ENCODE data around the gene LPCAT1. TPM values are rescaled to one million over a fixed set of nuclear protein-coding genes. Genes with fewer than 3 reads are reported as not detected.

The LPCAT1 gene
- total and polyA plus RNA-seq, 2 of the 4 experiments (the other 2 are of a cell fraction) = 17.7 to 33.6 TPM

DNA sequence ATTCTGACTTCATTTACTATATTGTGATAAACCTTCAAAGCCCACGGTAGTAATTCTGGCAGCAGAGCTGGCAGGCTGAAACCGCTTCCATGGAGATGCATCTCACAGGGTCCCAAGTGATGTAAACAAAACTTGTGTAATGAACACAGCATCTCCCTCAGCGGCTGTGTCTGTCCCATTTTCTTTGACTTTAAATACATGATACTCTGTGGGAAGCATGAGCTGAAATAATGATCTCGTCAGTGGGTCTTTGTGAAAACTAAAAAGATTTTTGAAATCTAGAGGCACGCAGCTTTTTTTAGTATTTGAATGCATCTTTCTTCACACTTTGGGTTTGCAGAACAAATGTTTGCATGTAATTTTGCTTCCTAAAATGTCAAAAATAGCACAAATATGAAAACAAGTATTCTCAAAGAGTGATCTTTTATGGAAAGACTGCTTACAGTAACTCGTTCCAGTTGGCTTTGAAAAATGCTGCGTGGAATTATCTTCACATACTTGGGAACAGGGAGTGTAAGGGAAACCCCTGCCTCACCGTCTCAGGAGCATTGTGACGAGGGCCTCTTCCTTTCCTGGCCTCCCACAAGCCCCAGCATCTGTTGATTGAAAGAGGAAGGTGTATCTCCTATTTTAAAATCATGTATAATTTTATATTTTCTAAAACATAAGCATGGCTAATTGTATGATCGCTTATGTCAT lies 18.1 kb upstream of the LPCAT1 start:
- TF ChIP-seq RFX5 (IDR thresholded peaks at IDR 0.05; ENCODE audit: low read depth, low read length) (no peak), CHD1 (IDR thresholded peaks at IDR 0.05; ENCODE audit: low read depth, low read length) (no peak), MXI1 (IDR thresholded peaks at IDR 0.05; ENCODE audit: borderline replicate concordance, low read depth, low read length) (no peak), MAFK (IDR thresholded peaks at IDR 0.05; ENCODE audit: low read depth, low read length) (no peak), POLR2A (IDR thresholded peaks at IDR 0.05; ENCODE audit: low read depth, low read length) (no peak), MAZ (IDR thresholded peaks at IDR 0.05; ENCODE audit: borderline replicate concordance, low read depth, low read length) (no peak), CEBPB (IDR thresholded peaks at IDR 0.05; ENCODE audit: low read depth, low read length) (no peak), RAD21 (IDR thresholded peaks at IDR 0.05; ENCODE audit: low read length) (no peak), USF2 (IDR thresholded peaks at IDR 0.05; ENCODE audit: low read depth, low read length) (no peak), SMC3 (IDR thresholded peaks at IDR 0.05; ENCODE audit: low read depth, low read length) (no peak)
- POLR2A ChIA-PET (ENCODE audit: unreplicated experiment) = no interaction called here

More for the DNA sequence above, 18.1 kb upstream of the LPCAT1 start:
- no peaks in the 10 kb centered on the region for H3K36me3 ChIP-seq (ENCODE audit: control insufficient read depth, insufficient read depth, low read length)
- H2AFZ ChIP-seq (replicated peaks; ENCODE audit: low read length, poor library complexity) = no peak overlapping the region
- no peak for DNase-seq
- H2BK15ac ChIP-seq (ENCODE audit: low read depth, low read length) = no peak overlapping the region
- intact Hi-C loops (cut with micrococcal nuclease) = no loop called here
- peaks cover 13% of the 10 kb centered on the region for H3K27me3 ChIP-seq (ENCODE audit: control insufficient read depth, insufficient read depth, low read length)
- H3K56ac ChIP-seq (ENCODE audit: extremely low read depth, insufficient read depth, low read length) = no peak overlapping the region
- no TSS peak for BruUV-seq (replicated peaks)
- H2BK5ac ChIP-seq (ENCODE audit: low read depth, low read length, poor library complexity, severe bottlenecking) = no peak overlapping the region
- no peak overlapping the region for H3K14ac ChIP-seq (replicated peaks; ENCODE audit: low read depth, low read length)
- H3K23ac ChIP-seq (ENCODE audit: low read depth, low read length) = no peak overlapping the region
- H3K18ac ChIP-seq (ENCODE audit: low read depth, low read length) = no peak overlapping the region
- no peaks in the 10 kb centered on the region for H3K4me1 ChIP-seq (ENCODE audit: control insufficient read depth, insufficient read depth, low read length)
- no peaks in the 10 kb centered on the region for H3K9me3 ChIP-seq (ENCODE audit: control insufficient read depth, insufficient read depth, low read length)
- H3K4me3 ChIP-seq (ENCODE audit: insufficient read depth, low read depth, low read length) = no peak overlapping the region
- H4K20me1 ChIP-seq (ENCODE audit: insufficient read depth, low read length) = no peaks in the 10 kb centered on the region; the same call in 1 of the 2 replicates
- no peak overlapping the region for H2BK20ac ChIP-seq (ENCODE audit: low read depth, low read length)
- H3K79me1 ChIP-seq (ENCODE audit: low read depth in 1 of 2, low read length in 2 of 2) = no peaks in the 10 kb centered on the region
- no peak overlapping the region for H4K8ac ChIP-seq (ENCODE audit: low read depth in 2 of 2, low read length in 2 of 2)
- H3K4me2 ChIP-seq (ENCODE audit: low read depth, low read length) = no peak overlapping the region
- CTCF ChIA-PET = no interaction called here
- dilution Hi-C loops (cut with HindIII; ENCODE audit: low sequenced_read_pairs, unreplicated experiment) = no loop called here
- no peak overlapping the region for H3K4ac ChIP-seq (ENCODE audit: low read depth, low read length)
- H3K9ac ChIP-seq (ENCODE audit: low read depth, low read length) = no peak overlapping the region
- no peak overlapping the region for H2AK5ac ChIP-seq (ENCODE audit: low read depth, low read length)
- WGBS, 2 experiments (ENCODE audit: extremely low coverage in 2 of 2, insufficient read length in 1 of 2) = 20% methylated on average over 2 of the region's 10 CpGs; no CpG with 5 or more reads in 1 of the 2 experiments
- H3K27ac ChIP-seq (ENCODE audit: insufficient read depth, low read length) = no peak overlapping the region
- in situ Hi-C loops (cut with MboI; ENCODE audit: low sequenced_read_pairs) = no loop called here
- no peak overlapping the region for H2BK120ac ChIP-seq (ENCODE audit: low read depth, low read length)
- no peak overlapping the region for H2AK9ac ChIP-seq (replicated peaks; ENCODE audit: low read depth, low read length, poor library complexity)
- H4K91ac ChIP-seq (ENCODE audit: insufficient read depth, low read depth, low read length) = no peak overlapping the region
- H3K9me1 ChIP-seq (ENCODE audit: insufficient read depth, low read length) = peaks cover 10% of the 10 kb centered on the region; the same call in 1 of the 2 replicates
- H4K5ac ChIP-seq (ENCODE audit: low read depth, low read length) = no peak overlapping the region
- no peak for ATAC-seq (ENCODE audit: low read depth)

Measured in IMR-90 (cell line).